PC-9 (cell line): ENCODE measurements around the gene ADAMTS12. TPM values are rescaled to one million over a fixed set of nuclear protein-coding genes. Genes with fewer than 3 reads are reported as not detected.
A peak's percentile ranks its signal among the peaks of the same experiment; 100 is the strongest.

Experiments
- BruUV-seq: library from RNA; stranded (reverse); fragments of 400-500 nt; replicated peaks from 2 replicates; lab custom pipeline; 2021; lab: Mats Ljungman, UMichigan
- CTCF ChIA-PET: fragments of 300-600 bp; sonication (Branson Sonifier 250); formaldehyde crosslinking; loops from one replicate; lab custom pipeline; 2022; ENCODE audit warnings: antibody characterized with exemption; lab: Charles Lee
- POLR2A ChIA-PET: fragments of 300-600 bp; sonication (Branson Sonifier 250); formaldehyde crosslinking; loops from one replicate; lab custom pipeline; 2022; ENCODE audit warnings: antibody characterized with exemption; ENCODE audit not compliant: unreplicated experiment; lab: Charles Lee
- DNase-seq, 2 experiments: peaks; one replicate each; pipeline versions ENCODE4 v3.0.0 to v3.0.0-alpha.2; 2015 to 2022; ENCODE audit warnings: mixed read lengths in 1 of 2
- H2AFZ ChIP-seq: fragments of 200-600 bp; sonication (generic); 2 replicates; pipeline ENCODE4 v1.8.1; 2017; ENCODE audit warnings: antibody characterized with exemption
- H3F3A ChIP-seq: fragments of 200-600 bp; sonication (generic); 2 replicates; pipeline ENCODE4 v1.8.1; 2017; ENCODE audit warnings: antibody characterized with exemption, mild to moderate bottlenecking, low read depth; ENCODE audit not compliant: insufficient read depth
- H3K27ac ChIP-seq: fragments of 200-600 bp; sonication (generic); 2 replicates; pipeline ENCODE4 v1.6.1; 2016; ENCODE audit warnings: mixed run types
- H3K27me3 ChIP-seq: fragments of 200-600 bp; sonication (generic); 2 replicates; pipeline ENCODE4 v1.6.1; 2016; ENCODE audit warnings: low read depth, mixed run types; ENCODE audit not compliant: insufficient read depth
- H3K36me3 ChIP-seq: fragments of 200-600 bp; sonication (generic); 2 replicates; pipeline ENCODE4 v1.6.1; 2016; ENCODE audit warnings: low read depth, mixed run types
- H3K4me1 ChIP-seq: fragments of 200-600 bp; sonication (generic); replicated peaks from 2 replicates; pipeline ENCODE4 v1.6.1; 2016; ENCODE audit warnings: mixed run types; ENCODE audit not compliant: insufficient read depth
- H3K4me2 ChIP-seq: fragments of 200-600 bp; sonication (generic); 2 replicates; pipeline ENCODE4 v1.6.1; 2017; ENCODE audit warnings: mixed run types
- H3K4me3 ChIP-seq: fragments of 200-600 bp; sonication (generic); 2 replicates; pipeline ENCODE4 v1.6.1; 2016; ENCODE audit warnings: mixed run types
- H3K79me2 ChIP-seq: fragments of 200-600 bp; sonication (generic); 2 replicates; pipeline ENCODE4 v1.6.1; 2017; ENCODE audit warnings: low read depth, mixed run types
- H3K9me2 ChIP-seq: fragments of 200-600 bp; sonication (generic); 2 replicates; pipeline ENCODE4 v1.8.1; 2017; ENCODE audit warnings: mild to moderate bottlenecking; ENCODE audit not compliant: insufficient read depth
- H3K9me3 ChIP-seq: fragments of 200-600 bp; sonication (generic); 2 replicates; pipeline ENCODE4 v1.8.1; 2016; ENCODE audit warnings: low read depth; ENCODE audit not compliant: insufficient read depth
- H4K20me1 ChIP-seq: fragments of 200-600 bp; sonication (generic); 2 replicates; pipeline ENCODE4 v1.8.1; 2017; ENCODE audit not compliant: insufficient read depth
- EZH2 ChIP-seq: fragments of 200-600 bp; sonication (generic); IDR thresholded peaks from 2 replicates; pipeline ENCODE4 v1.8.0; 2017; ENCODE audit warnings: antibody characterized with exemption, low read depth
- intact Hi-C: fragments of 100-400 bp; cut with micrococcal nuclease; formaldehyde crosslinking; loops from one replicate; pipeline ENCODE4 v1.10.0; 2022; ENCODE audit not compliant: unreplicated experiment
- total RNA-seq: library from RNA; stranded (reverse); gene quantifications from 2 replicates; pipeline ENCODE4 v1.2.3, GENCODE V29; 2021
- TF ChIP-seq, protein P1 (sequence below): fragments of 200-600 bp; sonication (generic); conservative IDR thresholded peaks from 2 replicates; pipeline ENCODE4 v1.6.1; 2017; ENCODE audit warnings: mixed run types, antibody characterized with exemption, mild to moderate bottlenecking, moderate library complexity

The ADAMTS12 gene
- total RNA-seq, 1 experiment from 2014 or later = 103 TPM

GRCh38 chr5:33842456-33842855 lies 49.3 kb downstream of the ADAMTS12 start:
- intact Hi-C loops = no loop called here
- H3K9me2 ChIP-seq = no peaks in the 10 kb centered on the region
- H3K36me3 ChIP-seq = peaks cover 53% of the 10 kb centered on the region
- H2AFZ ChIP-seq = no peak overlapping the region
- ChIA-PET POLR2A (interaction anchor here (0.6 kb wide), 1 partner anchor 112 kb away, joined by 6 read pairs; no protein-coding TSS in a partner anchor), CTCF (no interaction called here)
- peaks cover 39% of the 10 kb centered on the region for H3K4me1 ChIP-seq
- TF ChIP-seq, protein P1, sequence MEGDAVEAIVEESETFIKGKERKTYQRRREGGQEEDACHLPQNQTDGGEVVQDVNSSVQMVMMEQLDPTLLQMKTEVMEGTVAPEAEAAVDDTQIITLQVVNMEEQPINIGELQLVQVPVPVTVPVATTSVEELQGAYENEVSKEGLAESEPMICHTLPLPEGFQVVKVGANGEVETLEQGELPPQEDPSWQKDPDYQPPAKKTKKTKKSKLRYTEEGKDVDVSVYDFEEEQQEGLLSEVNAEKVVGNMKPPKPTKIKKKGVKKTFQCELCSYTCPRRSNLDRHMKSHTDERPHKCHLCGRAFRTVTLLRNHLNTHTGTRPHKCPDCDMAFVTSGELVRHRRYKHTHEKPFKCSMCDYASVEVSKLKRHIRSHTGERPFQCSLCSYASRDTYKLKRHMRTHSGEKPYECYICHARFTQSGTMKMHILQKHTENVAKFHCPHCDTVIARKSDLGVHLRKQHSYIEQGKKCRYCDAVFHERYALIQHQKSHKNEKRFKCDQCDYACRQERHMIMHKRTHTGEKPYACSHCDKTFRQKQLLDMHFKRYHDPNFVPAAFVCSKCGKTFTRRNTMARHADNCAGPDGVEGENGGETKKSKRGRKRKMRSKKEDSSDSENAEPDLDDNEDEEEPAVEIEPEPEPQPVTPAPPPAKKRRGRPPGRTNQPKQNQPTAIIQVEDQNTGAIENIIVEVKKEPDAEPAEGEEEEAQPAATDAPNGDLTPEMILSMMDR = no peak
- no peak for TF ChIP-seq EZH2
- peak overlapping the region; percentile 28 for H3K4me2 ChIP-seq
- no peaks in the 10 kb centered on the region for H4K20me1 ChIP-seq
- H3K79me2 ChIP-seq = peaks cover 94% of the 10 kb centered on the region
- DNase-seq = peak in 1 of 2 experiments; percentile 0
- H3F3A ChIP-seq = peaks cover 25% of the 10 kb centered on the region
- peaks cover 25% of the 10 kb centered on the region; the same call in 1 of the 2 replicates for H3K9me3 ChIP-seq
- no TSS peak for BruUV-seq
- H3K27me3 ChIP-seq = no peaks in the 10 kb centered on the region
- H3K4me3 ChIP-seq = no peak overlapping the region
- H3K27ac ChIP-seq = peak overlapping the region; percentile 71

DNA sequence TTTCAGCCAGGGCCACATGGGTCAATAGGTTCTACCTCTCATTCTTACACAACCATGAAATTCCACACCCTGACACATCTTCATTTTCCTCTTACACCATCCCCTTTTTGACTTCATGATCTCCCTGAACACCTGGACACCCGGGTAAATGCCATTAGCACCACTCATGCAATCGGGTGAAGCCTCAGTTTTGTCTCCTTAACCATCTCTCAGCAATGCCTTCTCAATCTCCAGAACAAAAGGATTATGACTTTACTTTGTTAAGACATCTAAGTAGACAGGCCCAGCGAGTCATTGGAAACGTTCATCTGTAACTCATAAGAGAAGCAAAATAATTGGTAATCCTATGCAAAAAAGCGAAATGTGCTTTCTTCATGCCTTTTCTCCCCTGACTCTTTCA lies 49.9 kb downstream of the ADAMTS12 start:
- no TSS peak for BruUV-seq
- no peak overlapping the region for H2AFZ ChIP-seq
- H3F3A ChIP-seq = peaks cover 25% of the 10 kb centered on the region
- H3K9me3 ChIP-seq = peaks cover 25% of the 10 kb centered on the region; the same call in 1 of the 2 replicates
- H3K4me2 ChIP-seq = peak overlapping the region; percentile 28
- no peaks in the 10 kb centered on the region for H4K20me1 ChIP-seq
- no peaks in the 10 kb centered on the region for H3K9me2 ChIP-seq
- POLR2A ChIA-PET = interaction anchor here (0.6 kb wide), 1 partner anchor 111 kb away, joined by 6 read pairs; no protein-coding TSS in a partner anchor
- no peaks in the 10 kb centered on the region for H3K27me3 ChIP-seq
- TF ChIP-seq, protein P1 = no peak
- no peak for TF ChIP-seq EZH2
- peaks cover 55% of the 10 kb centered on the region for H3K36me3 ChIP-seq
- H3K27ac ChIP-seq = peak overlapping the region; percentile 71
- peak; percentile 39 to 82 for DNase-seq
- CTCF ChIA-PET = no interaction called here
- H3K4me1 ChIP-seq = peaks cover 39% of the 10 kb centered on the region
- H3K79me2 ChIP-seq = peaks cover 94% of the 10 kb centered on the region
- intact Hi-C loops = no loop called here
- H3K4me3 ChIP-seq = no peak overlapping the region

GRCh38 chr5:33840927-33841547 lies 50.8 kb downstream of the ADAMTS12 start:
- intact Hi-C loops = no loop called here
- TF ChIP-seq, protein P1 = no peak
- TF ChIP-seq EZH2 = no peak
- Histone ChIP-seq H3F3A (peaks cover 25% of the 10 kb centered on the region), H3K27ac (peak overlapping the region; percentile 71), H3K9me3 (peaks cover 24% of the 10 kb centered on the region; the same call in 1 of the 2 replicates), H3K9me2 (no peaks in the 10 kb centered on the region), H2AFZ (no peak overlapping the region), H4K20me1 (no peaks in the 10 kb centered on the region), H3K36me3 (peaks cover 47% of the 10 kb centered on the region), H3K4me1 (peaks cover 39% of the 10 kb centered on the region), H3K79me2 (peaks cover 94% of the 10 kb centered on the region), H3K4me3 (no peak overlapping the region), H3K4me2 (0 out of 2 replicates have a peak overlapping the region, but pooled peaks have one; percentile 28), H3K27me3 (no peaks in the 10 kb centered on the region)
- POLR2A ChIA-PET = interaction anchor here (0.6 kb wide), 1 partner anchor 12 kb away, joined by 7 read pairs; no protein-coding TSS in a partner anchor
- peak in 1 of 2 experiments; percentile 23 for DNase-seq
- CTCF ChIA-PET = no interaction called here
- TSS peak; percentile 3 for BruUV-seq
